ENCODE data around the gene PDCL2.
"Not testable (repeated sequence)": the region's sequence is repeated elsewhere in the genome, so short reads cannot be mapped to it uniquely, and the experiment has no call there.

PDCL2 gene

DNA sequence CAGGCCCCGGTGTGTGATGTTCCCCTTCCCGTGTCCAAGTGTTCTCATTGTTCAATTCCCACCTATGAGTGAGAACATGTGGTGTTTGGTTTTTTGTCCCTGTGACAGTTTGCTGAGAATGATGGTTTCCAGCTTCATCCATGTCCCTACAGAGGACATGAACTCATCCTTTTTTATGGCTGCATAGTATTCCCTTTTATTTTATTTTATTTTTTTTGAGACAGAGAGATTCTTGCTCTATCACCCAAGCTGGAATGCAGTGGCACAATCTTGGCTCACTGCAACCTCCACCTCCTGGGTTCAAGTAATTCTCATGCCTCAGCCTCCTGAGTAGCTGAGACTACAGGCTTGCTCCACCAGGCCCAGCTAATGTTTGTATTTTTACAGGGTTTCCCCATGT is 9.3 kb downstream of the PDCL2 start:
- DNase-seq: not testable (repeated sequence)

DNA sequence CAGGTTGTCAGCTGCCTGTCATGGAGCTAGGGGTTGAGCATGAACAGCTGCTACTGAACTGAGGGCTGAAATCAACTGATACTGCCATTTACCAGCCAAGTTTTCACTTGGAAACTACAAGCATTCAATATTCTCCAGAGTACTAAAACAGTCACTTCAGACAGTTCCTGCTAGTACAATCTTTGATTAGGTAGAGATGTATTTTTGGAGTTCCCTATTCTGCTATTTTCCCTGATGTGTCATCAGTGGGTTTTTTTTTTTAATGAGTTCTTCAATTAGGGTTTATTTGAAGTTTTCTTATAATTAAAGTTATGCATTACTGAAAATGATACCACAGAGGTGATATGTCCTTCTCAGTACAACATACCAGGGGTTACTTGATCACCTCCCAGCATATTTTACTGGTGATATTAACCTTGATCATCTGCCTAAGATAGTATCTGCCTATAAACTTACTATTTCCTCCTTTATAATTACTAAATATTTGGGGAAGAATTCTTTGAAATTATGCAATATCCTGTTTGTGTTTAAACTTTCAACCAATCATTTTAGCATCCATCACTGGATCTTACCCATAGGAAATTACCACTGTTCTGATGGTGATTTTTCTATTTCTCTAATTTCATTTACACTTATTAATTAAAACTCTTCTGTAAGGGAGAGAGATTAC is 13.6 kb downstream of the PDCL2 start:
- no peak for DNase-seq

DNA sequence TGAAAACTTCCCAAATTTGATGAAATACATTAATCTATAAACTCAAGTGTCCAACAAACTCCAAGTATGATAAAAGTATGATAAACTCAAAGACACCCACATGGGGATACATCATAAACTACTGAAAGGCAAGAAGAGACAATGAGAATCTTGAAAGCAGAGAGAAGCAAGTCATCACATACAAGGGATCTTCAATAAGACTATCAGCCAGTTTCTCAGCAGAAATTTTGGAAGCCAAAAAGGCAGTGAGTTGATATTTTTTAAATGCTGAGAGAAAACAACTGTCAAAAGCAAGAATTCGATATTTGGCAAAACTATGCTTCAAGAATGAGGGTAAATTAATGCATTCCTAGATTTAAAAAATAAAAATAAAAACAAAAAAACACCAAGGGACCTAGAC is 16.5 kb downstream of the PDCL2 start:
- DNase-seq: no peak

DNA sequence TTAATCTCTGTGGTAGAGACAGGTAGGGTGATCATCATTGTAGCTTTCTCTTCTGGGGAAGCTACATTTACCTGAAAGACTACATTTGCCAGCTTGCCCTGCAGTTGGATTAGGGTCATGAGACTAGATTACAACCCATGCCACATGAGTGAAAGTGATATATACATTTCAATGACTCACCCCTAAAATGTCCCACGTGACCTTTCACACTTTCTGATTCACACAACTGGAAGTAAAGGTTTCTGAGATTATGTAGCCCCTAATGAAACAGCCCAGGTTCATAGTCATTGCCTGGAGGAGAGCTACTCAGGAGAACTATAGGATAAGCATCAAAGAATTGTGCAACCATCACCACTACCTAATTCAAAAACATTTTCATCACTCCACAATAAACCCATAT is 17.8 kb downstream of the PDCL2 start:
- no peak for DNase-seq

DNA sequence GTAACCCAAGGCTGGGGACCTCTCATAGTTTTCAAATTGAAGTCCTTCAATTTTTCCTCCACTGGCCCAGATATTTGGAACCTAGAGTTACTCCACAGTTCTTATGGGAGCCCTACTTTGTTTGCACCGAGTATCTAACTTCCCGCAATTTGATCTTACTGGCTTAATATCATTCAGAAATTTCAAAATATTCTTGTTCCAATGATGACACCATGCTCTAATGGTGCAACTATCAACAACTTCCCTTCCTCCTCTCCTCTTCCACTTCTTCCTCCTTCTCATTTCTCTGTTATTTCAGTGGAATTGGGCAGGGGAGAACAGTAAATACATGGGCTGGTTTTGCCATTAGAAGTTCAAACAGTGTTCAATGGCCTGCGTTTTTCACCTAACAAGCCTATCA is 20.2 kb downstream of the PDCL2 start:
- DNase-seq: no peak

DNA sequence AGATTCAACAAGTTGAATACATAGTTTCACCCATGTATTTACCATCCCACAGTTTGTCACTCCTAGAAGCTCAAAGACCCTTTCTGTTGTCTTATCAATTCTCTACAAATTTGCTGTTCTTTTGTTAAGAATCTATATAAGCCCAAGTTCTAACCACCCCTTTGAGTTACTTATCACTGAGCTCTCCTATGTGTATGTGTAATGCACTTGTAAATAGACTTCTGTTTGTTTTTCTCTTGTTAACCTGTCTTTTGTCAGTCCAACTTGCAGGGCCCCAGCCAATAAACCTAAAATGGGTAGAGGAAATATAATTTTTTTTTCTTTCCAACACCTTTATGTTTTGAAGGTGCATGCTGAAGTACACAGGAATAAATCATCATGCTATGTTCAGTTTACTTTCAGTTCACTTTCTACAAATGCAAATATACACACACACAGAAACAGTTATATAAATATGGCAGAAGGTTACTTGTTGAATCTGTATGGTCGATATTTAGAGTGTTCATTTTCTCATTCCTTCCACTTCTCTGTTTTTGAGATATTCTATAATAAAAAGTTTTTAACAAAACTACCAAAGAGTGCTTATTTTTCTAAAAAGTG is 23.0 kb downstream of the PDCL2 start:
- no peak for DNase-seq

DNA sequence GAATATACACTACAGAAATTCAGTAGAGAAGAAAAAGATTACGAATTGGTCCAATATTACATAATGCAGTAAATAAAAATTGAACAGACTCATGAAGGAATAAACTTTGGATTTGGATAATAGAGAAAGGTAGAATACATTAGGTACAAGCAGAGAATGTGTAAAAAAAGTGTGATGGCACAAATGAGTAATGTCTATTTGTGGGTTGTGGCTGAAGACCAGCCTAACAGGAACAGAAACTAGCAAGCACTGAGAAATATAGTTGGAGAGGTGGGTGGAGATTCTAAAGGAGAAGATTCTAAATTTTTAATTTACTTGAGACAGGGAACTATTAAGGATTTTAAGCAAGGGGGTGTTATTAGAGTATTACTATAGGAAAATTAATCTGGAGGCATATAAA is 30.2 kb downstream of the PDCL2 start:
- no peak for DNase-seq

DNA sequence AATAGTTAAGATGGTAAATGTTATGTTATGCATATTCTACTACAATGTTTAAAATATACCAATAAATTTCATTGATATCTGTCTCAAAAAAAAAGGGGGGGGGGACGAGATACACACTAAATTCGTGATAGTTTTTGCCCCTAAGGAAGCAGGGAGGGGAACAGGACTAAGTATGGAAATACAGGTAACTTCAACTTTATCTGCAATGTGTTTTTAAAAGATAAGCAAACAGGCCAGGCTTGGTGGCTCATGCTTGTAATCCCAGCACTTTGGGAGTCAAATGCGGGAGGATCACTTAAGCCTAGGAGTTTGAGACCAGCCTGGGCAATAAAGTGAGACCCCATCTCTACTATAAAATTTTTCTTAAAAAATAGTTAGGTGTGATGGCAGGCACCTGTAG is 31.9 kb downstream of the PDCL2 start:
- no peak for DNase-seq

DNA sequence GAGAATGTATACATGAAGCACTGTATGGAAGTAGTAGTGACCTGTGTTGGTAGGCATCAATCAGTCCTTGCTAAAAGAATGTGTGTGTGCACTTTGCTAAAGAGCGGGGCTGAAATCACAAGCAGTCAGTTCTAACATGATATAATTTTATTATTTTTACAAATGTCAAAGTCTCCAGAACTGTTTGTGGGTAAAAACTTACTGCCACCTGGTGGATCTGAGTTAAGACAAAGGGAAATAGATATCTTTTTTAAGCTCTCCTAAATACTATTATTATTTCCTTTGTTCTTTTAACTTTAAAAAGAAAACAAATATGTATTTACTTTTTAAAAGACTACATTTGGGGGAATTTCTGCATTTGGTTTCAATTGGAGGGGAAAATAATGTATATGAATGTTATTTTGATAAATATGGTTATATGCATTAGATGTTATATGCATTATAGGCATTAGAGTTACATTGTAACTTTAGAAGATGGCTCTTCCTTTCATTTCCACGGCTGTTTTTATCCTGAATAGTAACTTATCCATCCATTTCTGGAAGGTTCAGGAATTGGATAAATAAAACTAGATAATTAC is 37.5 kb downstream of the PDCL2 start:
- no peak for DNase-seq

DNA sequence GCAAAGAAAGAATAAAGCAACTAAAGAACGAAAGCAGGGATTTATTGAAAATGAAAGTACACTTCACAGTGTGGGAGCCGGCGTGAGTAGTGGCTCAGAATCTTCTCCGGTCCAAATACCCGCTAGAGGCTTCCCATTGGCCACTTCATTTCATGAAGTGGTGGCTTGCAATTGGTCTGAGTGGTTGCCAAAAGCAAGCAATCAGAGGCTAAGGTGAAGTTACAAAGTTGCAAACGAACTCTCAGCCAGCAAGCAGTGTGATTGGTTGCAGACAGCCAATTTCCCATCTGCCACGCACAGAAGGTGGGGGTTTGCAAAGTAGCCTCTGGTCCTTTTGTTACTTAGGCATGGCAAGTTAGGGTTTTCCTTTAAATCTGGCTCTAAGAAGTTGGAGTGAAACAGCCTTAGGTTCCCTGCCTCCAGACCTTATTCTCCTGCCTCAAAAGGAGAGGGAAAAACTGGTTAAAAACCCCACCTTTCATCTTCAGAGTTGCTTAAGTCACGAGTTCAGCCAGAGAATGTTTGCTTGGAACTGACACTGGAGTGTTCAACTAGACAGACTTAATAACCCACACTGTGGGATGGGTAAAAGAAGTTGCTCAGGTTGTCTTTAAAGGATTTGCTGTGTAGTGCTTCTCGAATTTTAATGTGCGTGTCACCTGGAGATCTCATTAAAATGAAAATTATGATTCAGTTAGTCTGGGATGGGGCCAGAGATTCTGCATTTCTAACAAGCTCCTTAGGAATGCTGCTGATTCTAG is 38.4 kb downstream of the PDCL2 start:
- DNase-seq: no peak

DNA sequence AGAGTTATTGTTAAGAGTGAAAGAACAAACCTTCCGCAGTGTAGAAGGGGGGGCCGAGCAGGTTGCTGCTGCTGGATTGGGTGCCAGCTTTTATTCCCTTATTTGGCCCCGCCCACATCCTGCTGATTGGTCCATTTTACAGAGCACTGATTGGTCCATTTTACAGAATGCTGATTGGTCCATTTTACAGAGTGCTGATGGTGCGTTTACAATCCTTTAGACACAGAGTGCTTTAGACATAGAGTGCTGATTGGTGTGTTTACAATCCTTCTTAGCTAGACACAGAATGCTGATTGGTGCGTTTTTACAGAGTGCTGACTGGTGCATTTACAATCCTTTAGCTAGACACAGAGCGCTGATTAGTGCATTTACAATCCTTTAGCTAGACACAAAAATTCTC is 40.1 kb downstream of the PDCL2 start:
- DNase-seq: not testable (repeated sequence)

DNA sequence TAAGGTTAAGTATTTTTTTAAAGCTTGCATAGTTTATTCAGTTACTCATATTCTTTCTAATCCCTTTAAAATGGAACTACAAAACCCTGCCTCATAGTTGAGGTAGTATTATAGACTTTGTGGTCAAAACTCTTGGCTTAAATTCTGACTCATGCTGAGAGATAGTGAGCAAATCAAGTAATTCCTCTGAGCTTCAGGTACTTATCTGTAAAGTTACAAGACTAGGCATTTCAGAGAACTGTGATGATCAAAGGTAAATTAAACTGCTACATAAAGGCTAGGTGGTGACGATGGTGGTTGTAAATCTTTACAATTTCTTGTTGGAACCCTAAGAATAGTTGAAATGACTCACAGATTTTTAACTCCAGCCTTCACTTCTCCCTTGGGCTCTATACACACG is 42.2 kb downstream of the PDCL2 start:
- no peak for DNase-seq

DNA sequence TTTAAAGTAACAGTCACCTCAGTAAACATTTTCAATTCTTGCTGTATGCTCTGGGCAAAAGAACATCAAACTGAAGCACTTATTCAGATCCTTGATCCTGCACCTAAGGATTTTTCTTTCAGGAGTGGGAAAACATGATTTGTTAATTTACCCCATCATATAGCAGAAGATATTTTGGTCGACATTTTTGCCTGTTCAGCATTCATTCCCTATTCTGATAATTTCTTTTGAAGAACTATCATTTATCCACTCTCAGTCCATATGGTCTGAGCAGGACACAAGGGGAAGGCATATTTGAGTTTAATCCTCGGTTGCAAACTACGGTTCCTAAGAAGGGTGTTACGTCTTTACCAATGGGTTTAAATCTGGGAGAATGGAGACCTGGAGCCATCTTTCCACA is 44.1 kb downstream of the PDCL2 start:
- DNase-seq: no peak

DNA sequence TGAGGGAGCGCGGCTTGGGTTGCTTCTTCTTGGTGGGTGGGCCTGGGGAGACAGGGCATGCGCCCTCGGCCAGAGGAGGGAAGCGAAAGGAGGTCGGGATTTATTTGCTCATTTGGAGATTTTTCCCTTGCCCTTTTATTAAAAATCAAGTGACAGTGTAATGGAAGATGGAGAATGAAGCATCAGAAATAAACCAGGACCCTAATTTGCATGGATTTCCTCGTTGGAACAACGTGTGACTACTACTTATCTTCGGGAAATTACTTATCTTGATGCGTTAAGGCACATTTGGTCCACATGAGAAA is 44.6 kb downstream of the PDCL2 start:
- no peak for DNase-seq

DNA sequence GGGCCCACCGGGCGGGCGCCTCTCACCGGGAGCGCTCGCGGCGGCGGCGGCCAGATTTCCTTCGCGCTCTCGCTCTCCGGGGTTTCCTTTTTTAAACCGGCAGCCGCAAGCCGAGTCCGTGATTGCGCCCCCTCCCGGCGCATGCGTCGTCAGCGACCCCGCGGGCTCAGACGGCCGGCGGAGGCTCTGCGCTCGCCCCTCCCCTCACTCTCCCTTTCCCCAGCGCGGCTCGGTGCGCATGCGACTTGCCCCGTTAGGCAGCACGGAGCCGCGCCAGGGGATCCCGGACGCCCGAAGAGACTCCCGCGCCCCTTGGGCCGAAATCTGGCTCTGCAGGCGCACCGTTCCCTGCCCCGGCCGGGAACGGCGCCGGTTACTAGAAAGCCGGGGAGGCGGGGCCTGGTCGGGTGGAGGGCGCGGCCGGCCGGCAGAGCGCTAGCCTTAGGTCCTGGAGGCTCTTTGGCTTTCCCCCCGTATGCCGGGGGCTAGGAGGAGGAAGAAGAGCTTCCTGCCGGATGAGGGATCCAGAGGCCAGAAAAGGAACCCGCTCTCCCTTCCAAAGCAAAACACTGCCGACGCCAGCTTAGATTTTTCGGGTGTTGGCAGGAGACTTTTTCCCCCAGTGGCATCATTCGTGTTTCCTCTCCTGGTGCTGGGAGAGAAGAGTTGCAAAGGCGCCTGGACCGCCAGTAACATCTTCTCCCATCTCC is 45.1 kb downstream of the PDCL2 start, which contains the start of gene CLOCK:
Gene CLOCK, minus strand, starts transcription at position 154 of the 710 bp plus-strand sequence. CDS start 64,124 bp downstream, outside the sequence.
- DNase-seq: peak; percentile 83

DNA sequence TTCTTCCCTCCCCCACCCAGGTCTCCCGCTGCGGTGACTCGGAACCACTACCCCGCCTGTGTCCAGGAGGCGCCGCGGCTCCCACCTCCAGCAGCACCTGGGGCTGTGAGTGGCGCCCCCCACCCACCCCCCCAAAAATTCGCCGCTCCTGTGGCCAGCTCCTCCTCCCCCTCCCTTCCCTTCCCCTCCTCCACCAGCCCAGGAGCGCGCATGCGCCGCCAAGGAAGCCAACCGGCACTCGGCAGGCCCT is 45.6 kb downstream of the PDCL2 start:
- no peak for DNase-seq

DNA sequence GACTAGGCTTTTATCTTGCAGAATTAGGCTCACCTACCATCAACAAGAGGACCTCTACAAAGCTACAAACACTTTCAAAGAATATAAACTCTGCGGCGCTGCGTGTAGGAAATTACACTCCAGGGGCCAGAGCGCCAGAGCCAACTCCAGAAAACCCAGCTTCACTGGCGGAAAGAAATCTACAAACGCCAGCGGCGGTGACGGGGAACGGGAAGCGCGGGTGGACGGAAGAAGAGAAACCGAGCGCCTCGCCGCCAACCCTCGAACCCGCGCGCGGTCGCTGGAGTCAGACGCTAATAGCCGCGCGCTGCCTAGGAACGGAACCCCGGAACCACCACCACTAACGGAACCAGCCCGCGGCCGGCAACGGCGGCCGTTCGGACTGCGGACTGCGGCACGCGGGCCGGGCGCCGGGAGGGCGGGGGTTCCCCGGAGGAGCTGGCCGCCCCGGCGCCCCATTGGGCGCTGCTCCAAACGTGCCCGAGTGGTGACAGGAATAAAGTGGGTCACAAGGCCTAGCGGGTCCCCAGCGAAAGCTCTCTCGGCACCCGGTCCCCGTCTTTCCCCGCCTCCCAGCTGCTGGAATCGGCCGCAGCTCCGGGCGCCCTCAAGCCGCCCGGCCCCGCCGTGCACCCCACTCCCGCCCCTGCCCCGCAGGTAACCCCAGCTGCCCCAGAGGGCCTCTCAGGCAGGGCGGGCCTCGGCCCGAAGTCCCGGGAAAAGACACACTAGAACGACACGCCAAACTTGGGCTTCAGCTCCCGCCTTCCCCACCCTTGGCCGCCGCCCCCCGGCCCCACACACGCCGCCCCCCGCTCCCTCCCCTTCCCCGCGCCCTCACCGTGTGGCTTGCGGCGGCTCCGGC is 46.2 kb downstream of the PDCL2 start:
- peak; percentile 59 for DNase-seq

DNA sequence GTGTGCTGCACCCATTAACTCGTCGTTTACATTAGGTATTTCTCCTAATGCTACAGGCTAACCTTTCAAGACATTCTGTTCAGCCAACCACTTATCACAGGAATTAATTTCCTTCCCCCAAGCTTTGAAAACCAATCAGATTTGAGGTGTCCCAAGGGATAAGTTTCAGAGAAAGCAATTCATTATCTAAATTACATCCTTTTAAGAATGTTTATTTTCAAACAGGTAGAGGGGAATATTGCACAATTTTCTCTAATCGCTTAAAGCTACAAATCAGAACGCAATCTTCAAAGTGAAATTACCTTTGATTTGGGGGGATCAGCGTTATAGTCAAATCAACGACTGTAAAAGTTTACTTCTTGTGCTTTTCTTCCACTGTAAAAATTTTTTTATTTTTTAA is 46.9 kb downstream of the PDCL2 start:
- no peak for DNase-seq

DNA sequence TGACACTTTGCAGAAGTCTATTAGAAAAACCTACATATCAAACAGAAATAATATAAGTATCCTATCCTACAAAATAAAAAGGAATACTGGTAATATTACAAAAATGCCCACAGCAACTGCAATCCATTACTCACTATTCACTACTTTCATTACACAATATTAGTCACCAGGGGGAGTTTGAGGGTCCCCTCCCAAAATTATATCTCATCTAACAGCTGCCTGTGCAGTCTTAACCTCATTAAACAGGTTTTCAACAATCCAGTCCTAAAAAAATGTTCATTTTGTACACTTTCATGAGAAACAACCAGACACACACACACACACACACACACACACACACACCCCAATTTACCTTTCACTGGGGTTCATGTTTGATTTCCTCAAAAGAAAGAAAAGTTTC is 48.2 kb downstream of the PDCL2 start:
- DNase-seq: no peak

DNA sequence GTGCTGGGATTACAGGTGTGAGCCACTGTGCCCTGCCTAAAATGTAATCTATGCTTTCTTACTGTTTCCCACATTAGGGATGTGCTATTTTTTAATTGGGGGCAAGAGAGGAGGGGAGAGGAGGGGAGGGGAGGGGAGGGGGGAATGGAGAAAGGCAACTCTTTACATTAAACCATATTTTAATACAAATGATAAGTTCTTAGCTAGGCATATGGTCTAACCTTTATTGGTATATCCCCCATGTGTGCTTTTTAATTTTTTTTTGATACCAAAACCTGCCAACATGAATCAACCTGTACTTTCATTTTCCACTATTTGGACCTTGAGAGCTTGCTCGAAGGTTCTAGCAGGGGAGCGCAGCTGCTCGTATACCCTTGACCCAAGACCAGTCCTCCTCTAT is 51.8 kb downstream of the PDCL2 start:
- DNase-seq: no peak

DNA sequence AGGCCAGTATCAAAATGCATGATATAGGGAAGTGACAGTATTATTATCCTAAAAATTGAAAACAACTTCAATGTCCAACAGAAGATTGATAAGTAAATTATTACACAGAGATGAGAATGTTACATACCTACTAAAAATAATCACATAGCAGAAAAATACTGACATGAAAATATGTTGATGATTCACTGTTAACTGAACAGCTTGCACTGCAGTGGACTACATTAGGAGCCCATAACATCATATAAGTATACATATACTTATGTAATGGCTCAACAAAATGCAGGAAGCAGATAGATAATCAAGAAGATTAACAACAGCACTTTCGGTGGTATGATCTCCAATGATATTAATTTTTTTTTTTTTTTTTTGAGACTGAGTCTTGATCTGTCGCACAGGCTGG is 52.4 kb downstream of the PDCL2 start:
- DNase-seq: no peak

DNA sequence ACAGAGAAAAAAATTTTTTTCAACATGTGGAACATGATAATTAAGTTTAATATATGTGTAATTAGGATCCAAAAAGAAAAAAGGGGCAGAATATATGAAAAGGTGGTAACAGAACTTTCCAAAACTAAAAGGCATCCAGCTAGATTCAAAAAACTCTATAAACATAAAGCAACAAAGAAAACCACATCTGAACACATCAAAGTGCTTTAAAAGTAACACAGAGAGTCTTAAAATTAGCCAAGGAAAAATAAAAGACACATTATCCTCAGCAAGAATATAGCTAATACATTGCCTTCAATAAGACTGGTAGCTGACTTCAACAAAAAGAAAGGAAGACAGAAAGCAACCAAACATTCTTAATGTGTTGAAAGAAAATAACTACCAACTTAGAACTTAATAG is 53.5 kb downstream of the PDCL2 start:
- no peak for DNase-seq

DNA sequence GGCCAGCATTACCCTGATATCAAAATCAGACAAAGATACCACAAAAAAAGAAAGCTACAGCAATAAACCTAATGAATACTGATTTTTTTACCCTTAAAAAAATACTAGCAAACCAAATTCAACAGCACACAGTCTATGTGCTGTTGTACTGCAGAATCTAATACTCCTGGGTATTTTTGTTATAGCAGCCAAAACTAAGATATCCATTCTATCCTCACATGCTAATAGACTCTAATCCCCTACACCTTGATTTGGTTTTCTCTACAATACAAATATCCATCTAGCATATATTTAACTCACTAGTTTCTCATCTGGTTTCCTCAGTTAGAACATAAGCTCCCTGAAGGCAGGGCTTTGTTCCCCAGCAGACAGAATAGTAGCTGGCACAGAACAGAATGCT is 57.7 kb downstream of the PDCL2 start:
- DNase-seq: no peak
